GM12891 (cell line): ENCODE measurements around the gene AHCYL2.

Experiments
- PAX5 ChIP-seq: IDR thresholded peaks from 2 replicates; pipeline ENCODE4 v1.6.1; 2011; ENCODE audit warnings: low read length, moderate library complexity, mild to moderate bottlenecking; ENCODE audit not compliant: insufficient read depth, severe bottlenecking
- POLR2A ChIP-seq: IDR thresholded peaks from 2 replicates; pipeline ENCODE4 v1.6.1; 2011; ENCODE audit warnings: low read depth, low read length, control low read depth
- POLR2AphosphoS5 ChIP-seq: IDR thresholded peaks from 2 replicates; pipeline ENCODE4 v1.6.1; 2011; ENCODE audit warnings: low read depth, low read length, control low read depth
- SPI1 ChIP-seq: IDR thresholded peaks from 2 replicates; pipeline ENCODE4 v1.6.1; 2011; ENCODE audit warnings: low read depth, low read length, control low read depth
- TAF1 ChIP-seq: IDR thresholded peaks from 2 replicates; pipeline ENCODE4 v1.6.1; 2011; ENCODE audit warnings: low read depth, low read length, control low read depth

DNA sequence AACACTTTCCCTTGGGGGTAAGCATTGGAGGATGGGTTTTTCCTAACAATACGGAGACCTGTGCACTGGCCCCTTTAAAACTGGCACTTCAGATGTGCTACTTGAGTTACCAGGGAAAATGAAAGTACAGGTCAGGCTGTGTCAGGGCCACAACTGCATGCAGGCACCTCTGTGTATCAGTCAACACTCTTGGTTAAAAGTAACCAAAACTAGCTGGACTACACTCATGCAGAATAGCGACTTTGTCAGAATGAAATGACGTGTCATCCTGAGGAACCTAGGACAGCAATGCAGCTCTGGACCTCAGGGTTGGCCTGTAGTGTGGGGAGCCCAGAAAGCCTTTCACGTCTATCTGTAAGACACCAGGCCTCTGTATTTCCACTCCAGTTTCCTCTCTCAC, 243.7 kb downstream of the AHCYL2 start:
- TF ChIP-seq SPI1: no peak
- TF ChIP-seq POLR2AphosphoS5: no peak
- no peak for TF ChIP-seq TAF1
- TF ChIP-seq POLR2A: no peak
- TF ChIP-seq PAX5: no peak
